Ascending aorta (tissue), 2 donors: ENCODE results near the gene TFB1M. TPM values are rescaled to one million over a fixed set of nuclear protein-coding genes. Genes with fewer than 3 reads are reported as not detected.

ENCODE experiments used
- DNase-seq, 2 donors: peaks; one replicate each; pipeline ENCODE4 v3.0.0-alpha.2; 2019; ENCODE audit warnings: low spot score in 2 of 2
- H3K27ac ChIP-seq, 2 donors: fragments of 200-600 bp; sonication (generic); one replicate each; pipeline ENCODE4 v1.5.1; 2016 to 2017; ENCODE audit warnings: mild to moderate bottlenecking in 1 of 2
- H3K27me3 ChIP-seq: fragments of 200-600 bp; sonication (generic); one replicate; pipeline ENCODE4 v1.5.1; 2017
- H3K36me3 ChIP-seq, 2 donors: fragments of 200-600 bp; sonication (generic); one replicate each; pipeline ENCODE4 v1.5.1; 2016
- H3K4me1 ChIP-seq, 2 donors: fragments of 200-600 bp; sonication (generic); one replicate each; pipeline ENCODE4 v1.5.1; 2016 to 2017; ENCODE audit warnings: mild to moderate bottlenecking in 1 of 2
- H3K4me3 ChIP-seq, 2 donors: fragments of 200-600 bp; sonication (generic); one replicate each; pipeline ENCODE4 v1.5.1; 2016 to 2017; ENCODE audit warnings: mild to moderate bottlenecking in 1 of 2
- H3K9me3 ChIP-seq, 2 donors: fragments of 200-600 bp; sonication (generic); one replicate each; pipeline ENCODE4 v1.5.1; 2016
- intact Hi-C: fragments of 100-400 bp; cut with DNase I; formaldehyde crosslinking; loops from one replicate; pipeline ENCODE4 v1.15.1; 2023
- total RNA-seq: library from RNA; depleted of rRNA; stranded (reverse); fragments of >200 nt; gene quantifications from one replicate; pipeline ENCODE4 v1.1.0, GENCODE V29; 2016
- TF ChIP-seq, protein P1 (sequence below), 3 experiments: fragments of 200-600 bp in 2 of 3; fragments of 450-650 bp in 1 of 3; sonication (generic) in 2 of 3; IDR thresholded peaks; one replicate each; pipeline ENCODE4 v1.5.1; 2016 to 2019; ENCODE audit warnings: antibody characterized with exemption in 3 of 3, mild to moderate bottlenecking in 1 of 3, moderate library complexity in 1 of 3

The TFB1M gene
- total RNA-seq, 1 donor from 2014 or later: 2.9 TPM

DNA sequence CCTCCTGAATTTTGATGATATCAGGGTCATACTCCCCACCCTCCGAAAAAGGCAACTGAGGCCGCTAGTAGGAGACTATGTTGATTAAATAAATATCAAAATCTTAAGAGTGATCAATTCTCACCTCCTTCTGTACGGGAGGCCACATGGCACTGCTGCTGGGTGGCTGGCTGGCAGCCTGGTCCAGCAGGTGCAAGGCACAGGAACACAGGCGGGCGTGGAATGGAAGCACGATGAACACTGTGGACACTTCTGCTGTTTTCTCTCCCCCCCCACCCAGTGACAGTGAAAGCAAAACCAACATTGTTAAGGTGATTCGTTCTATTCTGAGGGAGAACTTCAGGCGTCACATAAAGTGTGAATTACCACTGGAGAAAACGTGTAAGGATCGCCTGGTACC, 60.1 kb downstream of the TFB1M start:
- TF ChIP-seq, protein P1, sequence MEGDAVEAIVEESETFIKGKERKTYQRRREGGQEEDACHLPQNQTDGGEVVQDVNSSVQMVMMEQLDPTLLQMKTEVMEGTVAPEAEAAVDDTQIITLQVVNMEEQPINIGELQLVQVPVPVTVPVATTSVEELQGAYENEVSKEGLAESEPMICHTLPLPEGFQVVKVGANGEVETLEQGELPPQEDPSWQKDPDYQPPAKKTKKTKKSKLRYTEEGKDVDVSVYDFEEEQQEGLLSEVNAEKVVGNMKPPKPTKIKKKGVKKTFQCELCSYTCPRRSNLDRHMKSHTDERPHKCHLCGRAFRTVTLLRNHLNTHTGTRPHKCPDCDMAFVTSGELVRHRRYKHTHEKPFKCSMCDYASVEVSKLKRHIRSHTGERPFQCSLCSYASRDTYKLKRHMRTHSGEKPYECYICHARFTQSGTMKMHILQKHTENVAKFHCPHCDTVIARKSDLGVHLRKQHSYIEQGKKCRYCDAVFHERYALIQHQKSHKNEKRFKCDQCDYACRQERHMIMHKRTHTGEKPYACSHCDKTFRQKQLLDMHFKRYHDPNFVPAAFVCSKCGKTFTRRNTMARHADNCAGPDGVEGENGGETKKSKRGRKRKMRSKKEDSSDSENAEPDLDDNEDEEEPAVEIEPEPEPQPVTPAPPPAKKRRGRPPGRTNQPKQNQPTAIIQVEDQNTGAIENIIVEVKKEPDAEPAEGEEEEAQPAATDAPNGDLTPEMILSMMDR (IDR thresholded peaks at IDR 0.05): no peak
- Histone ChIP-seq H3K9me3 (no peaks in the 10 kb centered on the region), H3K36me3 (peaks cover 16 to 43% of the 10 kb centered on the region in 2 donors), H3K4me3 (no peak overlapping the region), H3K27me3 (no peaks in the 10 kb centered on the region), H3K27ac (no peak overlapping the region), H3K4me1 (peaks cover 0 to 7% of the 10 kb centered on the region in 2 donors)
- no peak for DNase-seq
- intact Hi-C loops: no loop called here

DNA sequence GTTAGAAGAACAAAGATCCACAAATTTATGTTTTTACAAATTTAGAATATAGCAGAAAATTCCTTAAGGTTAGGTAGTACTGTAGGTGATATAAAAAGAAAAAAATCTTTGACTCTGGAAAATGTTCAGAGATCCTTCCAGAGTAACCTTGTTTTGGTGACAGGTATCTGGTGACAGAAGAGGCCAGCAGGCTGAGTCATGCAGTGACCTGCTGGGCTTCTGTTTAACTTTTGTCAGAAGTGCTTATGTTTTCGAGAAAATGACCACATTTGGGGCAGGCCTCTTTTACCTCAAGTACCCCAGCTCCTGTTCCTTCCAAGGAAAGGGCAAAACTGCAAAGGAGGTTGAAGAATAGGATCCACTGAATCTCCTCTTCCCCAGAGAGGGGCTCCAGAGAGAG, 60.9 kb downstream of the TFB1M start:
- Histone ChIP-seq H3K4me3 (no peak overlapping the region), H3K27me3 (no peaks in the 10 kb centered on the region), H3K36me3 (peaks cover 13 to 41% of the 10 kb centered on the region in 2 donors), H3K9me3 (no peaks in the 10 kb centered on the region), H3K27ac (no peak overlapping the region), H3K4me1 (peaks cover 0 to 7% of the 10 kb centered on the region in 2 donors)
- TF ChIP-seq, protein P1 (IDR thresholded peaks at IDR 0.05): no peak
- intact Hi-C loops: no loop called here
- no peak for DNase-seq

DNA sequence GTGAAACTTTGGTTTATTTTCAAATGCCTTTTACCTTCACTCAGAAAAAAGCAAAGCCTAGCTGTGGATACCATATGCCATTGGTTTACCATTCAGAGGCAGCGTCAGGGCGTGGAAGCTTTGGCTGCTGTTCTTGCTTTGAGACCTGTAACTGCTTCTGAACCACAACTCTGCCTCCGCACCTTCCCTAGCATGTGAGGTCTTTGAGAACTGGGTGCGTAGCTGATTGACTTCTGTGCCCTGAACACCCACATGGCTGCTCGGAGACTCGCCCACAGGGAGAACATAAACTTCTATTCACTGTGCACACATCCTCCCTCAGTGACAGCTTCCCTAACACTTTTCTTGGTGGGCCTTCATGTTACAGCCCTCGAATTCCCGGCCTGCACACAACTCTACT, 61.7 kb downstream of the TFB1M start:
- TF ChIP-seq, protein P1 (IDR thresholded peaks at IDR 0.05): no peak
- Histone ChIP-seq H3K27me3 (no peaks in the 10 kb centered on the region), H3K27ac (no peak overlapping the region), H3K4me3 (no peak overlapping the region), H3K4me1 (peaks cover 0 to 13% of the 10 kb centered on the region in 2 donors), H3K9me3 (no peaks in the 10 kb centered on the region), H3K36me3 (peaks cover 5 to 35% of the 10 kb centered on the region in 2 donors)
- no peak for DNase-seq
- intact Hi-C loops: no loop called here

DNA sequence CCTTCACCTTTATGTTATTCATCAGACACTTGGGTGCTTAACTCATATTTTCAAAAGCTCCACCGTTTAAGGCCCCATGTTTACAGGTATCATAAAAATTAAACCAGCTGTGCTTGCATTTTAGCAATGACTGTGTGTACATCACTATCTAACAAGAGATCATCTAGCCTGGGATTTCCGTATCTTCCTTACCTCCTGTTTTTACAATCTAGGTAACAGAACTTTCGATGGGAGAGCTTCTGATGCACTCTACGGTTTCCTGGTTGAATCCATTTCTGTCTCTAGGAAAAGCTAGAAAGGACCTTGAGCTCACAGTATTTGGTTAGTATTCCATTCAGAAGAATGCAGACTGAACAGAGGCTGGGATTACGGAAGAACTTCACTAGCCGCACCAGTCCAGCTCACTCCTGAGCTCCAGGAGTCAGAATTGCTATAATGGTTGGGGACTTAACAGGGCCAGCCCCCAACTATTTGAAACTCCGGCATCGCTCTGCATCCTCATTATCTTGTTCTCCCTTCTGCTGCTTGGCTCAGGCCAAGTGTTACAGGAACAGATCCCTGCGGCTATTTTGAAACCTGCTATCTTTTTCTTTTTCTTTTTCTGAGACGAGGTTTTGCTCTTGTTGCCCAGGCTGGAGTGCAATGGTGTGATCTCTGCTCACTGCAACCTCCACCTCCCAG, 63.4 kb downstream of the TFB1M start:
- Histone ChIP-seq H3K4me3 (no peak overlapping the region), H3K4me1 (peaks cover 0 to 20% of the 10 kb centered on the region in 2 donors), H3K36me3 (peaks cover 4 to 21% of the 10 kb centered on the region in 2 donors), H3K27me3 (no peaks in the 10 kb centered on the region), H3K27ac (no peak overlapping the region), H3K9me3 (no peaks in the 10 kb centered on the region)
- DNase-seq: no peak
- TF ChIP-seq, protein P1 (IDR thresholded peaks at IDR 0.05): no peak
- intact Hi-C loops: no loop called here

DNA sequence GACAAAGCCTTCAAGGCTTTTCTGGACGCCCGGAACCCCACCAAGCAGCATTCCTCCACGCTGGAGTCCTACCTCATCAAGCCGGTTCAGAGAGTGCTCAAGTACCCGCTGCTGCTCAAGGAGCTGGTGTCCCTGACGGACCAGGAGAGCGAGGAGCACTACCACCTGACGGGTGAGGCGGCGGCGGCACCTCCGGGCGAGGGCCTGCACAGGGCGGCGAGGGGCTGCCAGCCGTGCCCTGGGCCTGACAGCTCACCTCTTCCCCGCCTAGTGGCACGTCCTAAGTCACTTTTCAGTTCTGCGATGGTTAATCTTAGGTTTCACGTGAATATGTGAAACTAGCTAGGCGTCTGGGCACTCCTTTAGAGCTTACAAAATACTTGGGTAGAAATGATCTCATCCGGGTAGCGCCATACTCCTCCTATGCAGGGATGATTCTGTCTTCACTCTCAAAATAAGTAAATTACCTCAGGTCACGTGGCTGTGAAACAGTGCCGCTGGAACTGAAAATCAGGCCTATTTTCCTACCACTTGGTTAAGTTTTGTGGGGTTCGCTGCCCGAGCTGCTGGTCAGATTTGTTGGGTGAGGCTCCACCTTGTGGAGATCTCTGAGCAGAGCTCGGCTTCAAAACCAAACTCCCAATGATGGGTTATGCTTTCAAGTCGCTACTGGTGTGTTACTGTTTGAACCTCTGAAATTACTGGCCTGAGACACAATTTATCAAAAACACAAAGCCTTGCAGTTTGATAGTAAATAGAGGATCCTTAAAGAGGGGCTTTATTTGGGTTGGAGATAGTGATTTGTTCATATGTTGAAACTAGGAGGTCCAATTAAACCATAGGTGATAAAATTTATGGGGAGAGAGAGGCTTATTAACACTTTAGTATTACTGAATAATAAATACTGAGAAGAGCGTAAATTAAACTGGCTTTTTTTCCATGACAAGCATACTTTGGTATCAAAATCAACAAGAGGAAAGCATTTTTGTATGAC, 66.0 kb downstream of the TFB1M start:
- Histone ChIP-seq H3K9me3 (no peaks in the 10 kb centered on the region), H3K27me3 (no peaks in the 10 kb centered on the region), H3K4me3 (peak overlapping the region; percentile 27 to 30), H3K36me3 (peaks cover 4 to 11% of the 10 kb centered on the region in 2 donors), H3K27ac (peak overlapping the region; percentile 43 to 76), H3K4me1 (peaks cover 0 to 20% of the 10 kb centered on the region in 2 donors)
- TF ChIP-seq, protein P1 (IDR thresholded peaks at IDR 0.05): peak; percentile 62 to 85 (median 67)
- intact Hi-C loops: loop anchor here (1.0 to 10.0 kb wide), 2 partner anchors 71 to 384 kb away; no protein-coding TSS in a partner anchor
- DNase-seq: peak in 1 of 2 donors; percentile 79
